Pancreas (tissue), 10 donors: ENCODE measurements around the gene TACR2. TPM values are rescaled to one million over a fixed set of nuclear protein-coding genes. Genes with fewer than 3 reads are reported as not detected.
A peak's percentile ranks its signal among the peaks of the same experiment; 100 is the strongest.

ENCODE experiments used
- ATAC-seq, 4 donors: fragments of 200-7000 bp; cut with Tn5 transposase; one replicate each; pipeline versions ENCODE4 v1.8.0 to v1.9.1; 2020; ENCODE audit warnings: mild to moderate bottlenecking in 4 of 4, moderate library complexity in 4 of 4
- DNase-seq, 6 donors: peaks; one replicate each; pipeline ENCODE4 v3.0.0-alpha.2; 2020
- FAIRE-seq: peaks from 2 replicates; lab custom pipeline; 2012; peaks lifted over from hg19 to GRCh38; lab: Jason Lieb, UNC
- H3K27ac ChIP-seq, 4 donors: fragments of 200-600 bp; sonication (generic); 1 replicate in 3 of 4; 2 replicates in 1 of 4; pipeline versions ENCODE4 v1.5.0 to v1.8.0; 2020
- H3K27me3 ChIP-seq, 4 donors: fragments of 200-600 bp; one replicate each; pipeline ENCODE4 v1.8.0; 2021
- H3K36me3 ChIP-seq, 3 donors: fragments of 200-600 bp; sonication (generic) in 1 of 3; one replicate each; pipeline versions ENCODE4 v1.5.0 to v1.8.0; 2020 to 2021
- H3K4me1 ChIP-seq, 3 donors: fragments of 200-600 bp; one replicate each; pipeline ENCODE4 v1.8.0; 2021
- H3K4me3 ChIP-seq, 4 donors: fragments of 200-600 bp; sonication (generic) in 2 of 4; one replicate each; pipeline versions ENCODE4 v1.5.0 to v1.8.0; 2020 to 2021
- H3K9me3 ChIP-seq, 4 donors: fragments of 200-600 bp; one replicate each; pipeline ENCODE4 v1.8.0; 2021
- CTCF ChIP-seq, 4 donors: fragments of 200-600 bp; sonication (generic) in 3 of 4; IDR thresholded peaks; one replicate each; pipeline versions ENCODE4 v1.5.0 to v1.8.0; 2021; ENCODE audit warnings: antibody characterized with exemption in 4 of 4
- WGBS, 2 donors: extraction: QIAGEN DNeasy Blood & Tissue Kit; methylation state at CpG; one replicate each; pipeline ENCODE4 v1.1.7; 2013; 5-methylcytosine and 5-hydroxymethylcytosine counted together
- intact Hi-C, 3 donors: fragments of 100-400 bp; cut with DNase I; formaldehyde crosslinking; loops; one replicate each; pipeline versions ENCODE4 v1.11.1 to v1.14.2; 2022
- polyA plus RNA-seq, 2 donors: library from polyadenylated mRNA; stranded (reverse); fragments of 200-250 nt; gene quantifications; one replicate each; pipeline ENCODE4 v1.2.3, GENCODE V29; 2013
- total RNA-seq, 6 donors: library from RNA; stranded (reverse); fragmentation: NEBNext Ultra II Directional in 4 of 6; extraction: Animal tissue kit (Norgen Biotek cat#: 25700) in 4 of 6; gene quantifications; one replicate each; pipeline versions ENCODE4 v1.2.1 to v1.2.4, GENCODE V29; 2021 to 2023
- donor health status: healthy with polysubstance abuse.
- donor health status: DM: no; HTN: no; CAD: no; lungs with moderate emphysema.
- donor health status: DM: no; HTN: no; CAD: no.
- donor health status: control.
- donor health status: control.
- donor health status: Bipolar disorder and iron deficiency.
- donor health status: DM: yes; HTN: yes; CAD: no.
- donor health status: DM: no; HTN: no; CAD: no.
- donor health status: DM: no; HTN: no; CAD: no.
- donor health status: DM: yes; HTN: yes; CAD: no.

Gene TACR2
- total and polyA plus RNA-seq, 8 donors = 0.12 to 0.28 (median 0.15) TPM; not detected in 2

- DNase-seq = peak in 2 of 6 donors; percentile 27 to 43
- H3K27ac ChIP-seq = peak overlapping the region in 2 of 4 donors; percentile 80 to 85
- ATAC-seq = no peak
- no peak for TF ChIP-seq CTCF (IDR thresholded peaks at IDR 0.05)
- peaks cover 8 to 11% (median 9%) of the 10 kb centered on the region in 3 donors for H3K4me1 ChIP-seq
- no peak overlapping the region for H3K4me3 ChIP-seq
- 87 to 89% methylated on average over 12 of the region's 12 CpGs for WGBS, 2 donors
- intact Hi-C loops = no loop called here
- no peaks in the 10 kb centered on the region for H3K27me3 ChIP-seq
- no peaks in the 10 kb centered on the region for H3K9me3 ChIP-seq
- no peaks in the 10 kb centered on the region for H3K36me3 ChIP-seq
- FAIRE-seq = no peak
These were observed 43.3 kb upstream of the TACR2 start for GRCh38 chr10:69459893-69460575.

GRCh38 chr10:69459101-69459790 lies 42.5 kb upstream of the TACR2 start:
- Histone ChIP-seq H3K4me3 (no peak overlapping the region), H3K36me3 (no peaks in the 10 kb centered on the region), H3K27ac (peak overlapping the region in 2 of 4 donors; percentile 80 to 85), H3K27me3 (no peaks in the 10 kb centered on the region), H3K9me3 (no peaks in the 10 kb centered on the region), H3K4me1 (peaks cover 8 to 11% (median 9%) of the 10 kb centered on the region in 3 donors)
- peak; percentile 14 to 43 (median 22) for ATAC-seq
- no peak for DNase-seq
- 56 to 73% methylated on average over 8 of the region's 8 CpGs for WGBS, 2 donors
- TF ChIP-seq CTCF (IDR thresholded peaks at IDR 0.05) = no peak
- no peak for FAIRE-seq
- intact Hi-C loops = no loop called here

- TF ChIP-seq CTCF (IDR thresholded peaks at IDR 0.05) = no peak
- WGBS, 2 donors = 42 to 44% methylated on average over 10 of the region's 10 CpGs
- peak; percentile 84 to 90 (median 86) for ATAC-seq
- DNase-seq = peak in 4 of 6 donors; percentile 59 to 72 (median 68)
- Histone ChIP-seq H3K27ac (peak overlapping the region; percentile 41 to 85 (median 66)), H3K9me3 (no peaks in the 10 kb centered on the region), H3K4me1 (peaks cover 8 to 11% (median 9%) of the 10 kb centered on the region in 3 donors), H3K36me3 (no peaks in the 10 kb centered on the region), H3K27me3 (no peaks in the 10 kb centered on the region), H3K4me3 (no peak overlapping the region)
- no peak for FAIRE-seq
- intact Hi-C loops = no loop called here
These were observed 41.8 kb upstream of the TACR2 start for GRCh38 chr10:69458430-69459100.

GRCh38 chr10:69457771-69458237 lies 41.1 kb upstream of the TACR2 start:
- intact Hi-C loops = no loop called here
- WGBS, 2 donors = 81 to 84% methylated on average over 5 of the region's 5 CpGs
- Histone ChIP-seq H3K4me1 (peaks cover 8 to 11% (median 9%) of the 10 kb centered on the region in 3 donors), H3K4me3 (no peak overlapping the region), H3K9me3 (no peaks in the 10 kb centered on the region), H3K36me3 (no peaks in the 10 kb centered on the region), H3K27me3 (no peaks in the 10 kb centered on the region), H3K27ac (peak overlapping the region in 3 of 4 donors; percentile 41 to 85 (median 80))
- no peak for ATAC-seq
- DNase-seq = no peak
- no peak for FAIRE-seq
- TF ChIP-seq CTCF (IDR thresholded peaks at IDR 0.05) = no peak
